Neural cell (in vitro differentiated cells): ENCODE data around the gene MTMR3. TPM values are rescaled to one million over a fixed set of nuclear protein-coding genes. Genes with fewer than 3 reads are reported as not detected.

Source experiments
- H2AFZ ChIP-seq: fragments of 200-600, 300-800 bp; sonication (generic), shearing (Covaris generic); 2 replicates; pipeline ENCODE4 v1.6.0; 2014; ENCODE audit warnings: low read depth, mild to moderate bottlenecking, antibody characterized with exemption, low read length, moderate library complexity
- H3F3A ChIP-seq: fragments of 200-600 bp; shearing (Covaris generic); 2 replicates; pipeline ENCODE4 v1.6.1; 2016; ENCODE audit warnings: mild to moderate bottlenecking, moderate library complexity, mixed read lengths, antibody characterized with exemption, low read length; ENCODE audit not compliant: insufficient read depth, poor library complexity, severe bottlenecking
- H3K27ac ChIP-seq: fragments of 200-600, 300-800 bp; sonication (generic), shearing (Covaris generic); 2 replicates; pipeline ENCODE4 v1.5.1; 2014; ENCODE audit warnings: mild to moderate bottlenecking, low read length, moderate library complexity
- H3K27me3 ChIP-seq: fragments of 300-800, 200-600 bp; sonication (generic), shearing (Covaris generic); 2 replicates; pipeline ENCODE4 v1.6.0; 2014; ENCODE audit warnings: mild to moderate bottlenecking, low read depth, low read length, moderate library complexity; ENCODE audit not compliant: insufficient read depth
- H3K36me3 ChIP-seq: fragments of 300-800, 200-600 bp; sonication (generic), shearing (Covaris generic); 2 replicates; pipeline ENCODE4 v1.5.1; 2014; ENCODE audit warnings: mild to moderate bottlenecking, antibody characterized with exemption, low read length, moderate library complexity; ENCODE audit not compliant: insufficient read depth
- H3K4me2 ChIP-seq: fragments of 300-800, 200-600 bp; sonication (generic), shearing (Covaris generic); 2 replicates; pipeline ENCODE4 v1.6.0; 2014; ENCODE audit warnings: mild to moderate bottlenecking, low read length
- H3K4me3 ChIP-seq: fragments of 300-800, 200-600 bp; sonication (generic), shearing (Covaris generic); 2 replicates; pipeline ENCODE4 v1.5.1; 2014; ENCODE audit warnings: mild to moderate bottlenecking, low read length, moderate library complexity
- H3K79me2 ChIP-seq: fragments of 200-600 bp; shearing (Covaris generic); replicated peaks from 2 replicates; pipeline ENCODE4 v1.6.0; 2014; ENCODE audit warnings: mild to moderate bottlenecking, low read length, moderate library complexity; ENCODE audit not compliant: insufficient read depth
- H3K9ac ChIP-seq: fragments of 300-800, 200-600 bp; sonication (generic), shearing (Covaris generic); 2 replicates; pipeline ENCODE4 v1.6.1; 2016; ENCODE audit warnings: mild to moderate bottlenecking, low read length, mixed read lengths
- H3K9me2 ChIP-seq: fragments of 200-600 bp; shearing (Covaris generic); 2 replicates; pipeline ENCODE4 v1.6.1; 2016; ENCODE audit warnings: mild to moderate bottlenecking, low read length, mixed read lengths; ENCODE audit not compliant: insufficient read depth
- H3K9me3 ChIP-seq: fragments of 200-600, 300-800 bp; sonication (generic), shearing (Covaris generic); 2 replicates; pipeline ENCODE4 v1.6.1; 2016; ENCODE audit warnings: mild to moderate bottlenecking, mixed run types, low read length, moderate library complexity, mixed read lengths
- H4K20me1 ChIP-seq: fragments of 200-600 bp; shearing (Covaris generic); 2 replicates; pipeline ENCODE4 v1.6.1; 2016; ENCODE audit warnings: mild to moderate bottlenecking, mixed run types; ENCODE audit not compliant: insufficient read depth
- CTCF ChIP-seq: fragments of 450-650 bp; IDR thresholded peaks from 2 replicates; pipeline ENCODE4 v1.5.1; 2014; ENCODE audit warnings: antibody characterized with exemption, mild to moderate bottlenecking, moderate library complexity; ENCODE audit not compliant: poor library complexity, severe bottlenecking
- EP300 ChIP-seq: fragments of 450-650 bp; conservative IDR thresholded peaks from 2 replicates; pipeline ENCODE4 v1.6.1; 2014; ENCODE audit warnings: antibody characterized with exemption, mild to moderate bottlenecking, moderate library complexity; ENCODE audit not compliant: poor library complexity, severe bottlenecking
- EZH2 ChIP-seq: fragments of 200-600, 300-800 bp; shearing (Covaris generic), sonication (generic); IDR thresholded peaks from 2 replicates; pipeline ENCODE4 v1.6.1; 2014; ENCODE audit warnings: antibody characterized with exemption, low read length, borderline replicate concordance, mild to moderate bottlenecking; ENCODE audit not compliant: insufficient read depth, poor library complexity, severe bottlenecking
- MXI1 ChIP-seq: fragments of 450-650 bp; conservative IDR thresholded peaks from 2 replicates; pipeline ENCODE4 v1.6.1; 2014; ENCODE audit warnings: antibody characterized with exemption, mild to moderate bottlenecking; ENCODE audit not compliant: poor library complexity, severe bottlenecking
- POLR2AphosphoS5 ChIP-seq: IDR thresholded peaks from 2 replicates; pipeline ENCODE4 v1.6.1; 2012
- RAD21 ChIP-seq: fragments of 450-650 bp; conservative IDR thresholded peaks from 2 replicates; pipeline ENCODE4 v1.6.1; 2014; ENCODE audit warnings: antibody characterized with exemption, mild to moderate bottlenecking, moderate library complexity
- SMC3 ChIP-seq: fragments of 450-650 bp; conservative IDR thresholded peaks from 2 replicates; pipeline ENCODE4 v1.6.1; 2014; ENCODE audit warnings: antibody characterized with exemption, mild to moderate bottlenecking, moderate library complexity; ENCODE audit not compliant: poor library complexity
- TAF1 ChIP-seq: IDR thresholded peaks from 2 replicates; pipeline ENCODE4 v1.6.1; 2012; ENCODE audit warnings: low read depth
- polyA plus RNA-seq: library from polyadenylated mRNA; depleted of rRNA; stranded (reverse); fragments of >200 nt; gene quantifications from 2 replicates; pipeline ENCODE4 v1.2.3, GENCODE V29; 2014
- TF ChIP-seq, protein P1 (sequence below): IDR thresholded peaks from 2 replicates; pipeline ENCODE4 v1.6.1; 2012; ENCODE audit warnings: borderline replicate concordance

Gene MTMR3
- polyA plus RNA-seq, 1 donor from 2014 or later: 46.7 TPM

GRCh38 chr22:29867260-29867659, 15.7 kb upstream of the MTMR3 start:
- Histone ChIP-seq H3K4me2 (no peak overlapping the region), H3K9ac (no peak overlapping the region), H3K36me3 (no peaks in the 10 kb centered on the region), H3F3A (no peaks in the 10 kb centered on the region), H2AFZ (no peak overlapping the region), H3K9me3 (no peaks in the 10 kb centered on the region), H3K79me2 (no peaks in the 10 kb centered on the region), H3K27me3 (no peaks in the 10 kb centered on the region), H3K27ac (no peak overlapping the region), H3K9me2 (no peaks in the 10 kb centered on the region), H4K20me1 (no peaks in the 10 kb centered on the region), H3K4me3 (no peak overlapping the region)
- TF ChIP-seq EP300 (no peak), RAD21 (no peak), SMC3 (no peak), MXI1 (no peak), EZH2 (no peak), CTCF (no peak), POLR2AphosphoS5 (no peak), TAF1 (no peak)
- TF ChIP-seq, protein P1, sequence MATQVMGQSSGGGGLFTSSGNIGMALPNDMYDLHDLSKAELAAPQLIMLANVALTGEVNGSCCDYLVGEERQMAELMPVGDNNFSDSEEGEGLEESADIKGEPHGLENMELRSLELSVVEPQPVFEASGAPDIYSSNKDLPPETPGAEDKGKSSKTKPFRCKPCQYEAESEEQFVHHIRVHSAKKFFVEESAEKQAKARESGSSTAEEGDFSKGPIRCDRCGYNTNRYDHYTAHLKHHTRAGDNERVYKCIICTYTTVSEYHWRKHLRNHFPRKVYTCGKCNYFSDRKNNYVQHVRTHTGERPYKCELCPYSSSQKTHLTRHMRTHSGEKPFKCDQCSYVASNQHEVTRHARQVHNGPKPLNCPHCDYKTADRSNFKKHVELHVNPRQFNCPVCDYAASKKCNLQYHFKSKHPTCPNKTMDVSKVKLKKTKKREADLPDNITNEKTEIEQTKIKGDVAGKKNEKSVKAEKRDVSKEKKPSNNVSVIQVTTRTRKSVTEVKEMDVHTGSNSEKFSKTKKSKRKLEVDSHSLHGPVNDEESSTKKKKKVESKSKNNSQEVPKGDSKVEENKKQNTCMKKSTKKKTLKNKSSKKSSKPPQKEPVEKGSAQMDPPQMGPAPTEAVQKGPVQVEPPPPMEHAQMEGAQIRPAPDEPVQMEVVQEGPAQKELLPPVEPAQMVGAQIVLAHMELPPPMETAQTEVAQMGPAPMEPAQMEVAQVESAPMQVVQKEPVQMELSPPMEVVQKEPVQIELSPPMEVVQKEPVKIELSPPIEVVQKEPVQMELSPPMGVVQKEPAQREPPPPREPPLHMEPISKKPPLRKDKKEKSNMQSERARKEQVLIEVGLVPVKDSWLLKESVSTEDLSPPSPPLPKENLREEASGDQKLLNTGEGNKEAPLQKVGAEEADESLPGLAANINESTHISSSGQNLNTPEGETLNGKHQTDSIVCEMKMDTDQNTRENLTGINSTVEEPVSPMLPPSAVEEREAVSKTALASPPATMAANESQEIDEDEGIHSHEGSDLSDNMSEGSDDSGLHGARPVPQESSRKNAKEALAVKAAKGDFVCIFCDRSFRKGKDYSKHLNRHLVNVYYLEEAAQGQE: no peak

DNA sequence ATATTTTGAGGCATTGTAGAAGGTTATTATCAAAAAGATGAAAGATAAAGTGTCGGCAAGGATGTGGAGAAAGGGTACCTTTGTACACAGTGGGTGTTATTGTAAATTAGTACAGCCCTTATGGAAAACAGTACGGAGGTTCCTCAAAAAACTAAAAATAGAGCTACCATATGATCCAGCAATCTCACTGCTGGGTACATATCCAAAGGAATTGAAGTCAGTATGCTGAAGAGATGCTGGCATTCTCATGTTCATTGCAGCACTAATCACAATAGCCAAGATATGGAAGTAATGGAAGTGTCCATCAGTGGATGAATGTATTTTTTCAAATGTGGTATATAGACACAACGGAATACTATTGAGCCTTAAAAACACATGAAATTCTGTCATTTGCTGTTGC, 15.1 kb upstream of the MTMR3 start:
- Histone ChIP-seq H3K9ac (no peak overlapping the region), H4K20me1 (no peaks in the 10 kb centered on the region), H3F3A (no peaks in the 10 kb centered on the region), H3K27me3 (no peaks in the 10 kb centered on the region), H3K36me3 (no peaks in the 10 kb centered on the region), H3K4me2 (no peak overlapping the region), H3K9me3 (no peaks in the 10 kb centered on the region), H3K4me3 (no peak overlapping the region), H3K9me2 (no peaks in the 10 kb centered on the region), H3K27ac (no peak overlapping the region), H2AFZ (no peak overlapping the region), H3K79me2 (no peaks in the 10 kb centered on the region)
- no peak for TF ChIP-seq RAD21
- TF ChIP-seq, protein P1: no peak
- no peak for TF ChIP-seq TAF1
- TF ChIP-seq CTCF: no peak
- no peak for TF ChIP-seq EP300
- TF ChIP-seq SMC3: no peak
- no peak for TF ChIP-seq EZH2
- TF ChIP-seq POLR2AphosphoS5: no peak
- no peak for TF ChIP-seq MXI1
